GM23248 (cell line): Measurements from ENCODE around the gene PLEKHG2.

Experiments
- EZH2 ChIP-seq: fragments of 200-600 bp; sonication (generic); IDR thresholded peaks from 2 replicates; pipeline ENCODE4 v1.6.1; 2018; ENCODE audit warnings: antibody characterized with exemption, mild to moderate bottlenecking; ENCODE audit not compliant: insufficient read depth, poor library complexity, severe bottlenecking
- EZH2phosphoT487 ChIP-seq: fragments of 200-600 bp; sonication (generic); IDR thresholded peaks from 2 replicates; pipeline ENCODE4 v1.6.1; 2018; ENCODE audit warnings: antibody characterized with exemption, moderate library complexity, mild to moderate bottlenecking, low read depth; ENCODE audit not compliant: insufficient read depth

DNA sequence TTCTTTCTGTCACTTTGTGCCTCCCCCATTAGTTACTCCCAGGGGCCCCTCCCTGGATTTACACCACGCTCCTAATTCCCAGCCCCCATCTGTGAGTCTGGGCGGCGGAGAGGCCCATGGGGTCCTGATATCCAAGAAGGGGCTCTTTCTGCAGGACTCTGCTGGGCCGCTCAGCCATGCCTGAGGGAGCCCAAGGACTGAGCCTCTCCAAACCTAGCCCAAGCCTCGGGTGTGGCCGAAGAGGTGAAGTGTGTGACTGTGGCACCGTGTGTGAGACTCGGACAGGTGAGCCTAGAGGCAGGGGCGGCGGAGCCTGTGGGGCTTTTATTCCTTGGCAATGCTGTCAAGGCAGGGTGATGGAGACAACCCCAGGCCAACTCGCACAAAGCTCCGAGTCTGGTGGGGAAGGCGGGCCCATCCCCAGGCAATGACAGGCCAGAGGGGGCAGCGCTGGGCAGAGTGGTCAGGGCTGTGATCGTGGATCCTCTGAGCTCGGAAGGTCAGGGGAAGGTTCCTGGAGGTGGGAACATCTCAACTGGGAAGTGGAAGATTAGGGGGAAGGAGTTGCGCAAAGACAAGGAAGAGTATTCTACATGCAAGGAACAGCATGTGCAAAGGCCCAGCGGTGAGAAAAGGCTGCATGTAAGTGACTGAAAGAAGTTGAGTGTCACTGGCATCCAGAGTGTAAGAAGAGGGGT is 1.6 kb downstream of the PLEKHG2 start:
- TF ChIP-seq EZH2phosphoT487 (no peak), EZH2 (no peak)
